Rectal smooth muscle tissue (tissue), 1 donor: ENCODE data around the gene LDLR.
"Not testable (repeated sequence)": the region's sequence is repeated elsewhere in the genome, so short reads cannot be mapped to it uniquely, and the experiment has no call there.

Experiments
- H3K27ac ChIP-seq: one replicate; pipeline ENCODE4 v1.7.0; 2013; ENCODE audit warnings: low read depth, low read length, inconsistent platforms
- H3K27me3 ChIP-seq: one replicate; pipeline ENCODE4 v1.7.0; 2013; ENCODE audit warnings: low read length; ENCODE audit not compliant: control insufficient read depth, insufficient read depth
- H3K36me3 ChIP-seq: one replicate; pipeline ENCODE4 v1.7.0; 2013; ENCODE audit warnings: low read length; ENCODE audit not compliant: control insufficient read depth, insufficient read depth
- H3K4me1 ChIP-seq: one replicate; pipeline ENCODE4 v1.7.0; 2013; ENCODE audit warnings: low read length; ENCODE audit not compliant: control insufficient read depth, insufficient read depth
- H3K4me3 ChIP-seq: one replicate; pipeline ENCODE4 v1.7.0; 2013; ENCODE audit warnings: low read length
- H3K9ac ChIP-seq: one replicate; pipeline ENCODE4 v1.7.0; 2013; ENCODE audit warnings: low read length

Gene LDLR

GRCh38 chr19:11098327-11098726 is 9.1 kb downstream of the LDLR start:
- Histone ChIP-seq H3K36me3 (peaks cover 5% of the 10 kb centered on the region), H3K4me1 (no peaks in the 10 kb centered on the region), H3K4me3 (no peak overlapping the region), H3K9ac (no peak overlapping the region), H3K27ac (no peak overlapping the region), H3K27me3 (no peaks in the 10 kb centered on the region)

- Histone ChIP-seq H3K9ac (no peak overlapping the region), H3K36me3 (peaks cover 5% of the 10 kb centered on the region), H3K4me3 (no peak overlapping the region), H3K4me1 (no peaks in the 10 kb centered on the region), H3K27me3 (no peaks in the 10 kb centered on the region), H3K27ac (no peak overlapping the region)
Measured at GRCh38 chr19:11098861-11099260, 9.6 kb downstream of the LDLR start.

GRCh38 chr19:11100049-11100448 is 10.8 kb downstream of the LDLR start:
- no peaks in the 10 kb centered on the region for H3K4me1 ChIP-seq
- H3K4me3 ChIP-seq = no peak overlapping the region
- H3K9ac ChIP-seq = no peak overlapping the region
- H3K27me3 ChIP-seq = no peaks in the 10 kb centered on the region
- H3K27ac ChIP-seq = no peak overlapping the region
- H3K36me3 ChIP-seq = peaks cover 6% of the 10 kb centered on the region

GRCh38 chr19:11101057-11101456 is 11.8 kb downstream of the LDLR start:
- no peaks in the 10 kb centered on the region for H3K27me3 ChIP-seq
- no peak overlapping the region for H3K4me3 ChIP-seq
- H3K36me3 ChIP-seq = peaks cover 6% of the 10 kb centered on the region
- no peak overlapping the region for H3K27ac ChIP-seq
- H3K9ac ChIP-seq = no peak overlapping the region
- no peaks in the 10 kb centered on the region for H3K4me1 ChIP-seq

GRCh38 chr19:11102944-11103343 is 13.7 kb downstream of the LDLR start:
- Histone ChIP-seq H3K4me3 (no peak overlapping the region), H3K36me3 (peaks cover 10% of the 10 kb centered on the region), H3K4me1 (no peaks in the 10 kb centered on the region), H3K27ac (no peak overlapping the region), H3K9ac (no peak overlapping the region), H3K27me3 (no peaks in the 10 kb centered on the region)

- H3K4me1 ChIP-seq, H3K27ac ChIP-seq, H3K36me3 ChIP-seq, H3K4me3 ChIP-seq, H3K27me3 ChIP-seq, H3K9ac ChIP-seq: not testable (repeated sequence)
Measured at GRCh38 chr19:11103667-11104066, 14.4 kb downstream of the LDLR start.

GRCh38 chr19:11105014-11105636 is 15.9 kb downstream of the LDLR start:
- H3K27ac ChIP-seq = no peak overlapping the region
- peaks cover 12% of the 10 kb centered on the region for H3K36me3 ChIP-seq
- H3K9ac ChIP-seq = no peak overlapping the region

GRCh38 chr19:11106477-11106876 is 17.2 kb downstream of the LDLR start:
- H3K9ac ChIP-seq = no peak overlapping the region
- H3K4me3 ChIP-seq = no peak overlapping the region
- no peaks in the 10 kb centered on the region for H3K4me1 ChIP-seq
- peaks cover 12% of the 10 kb centered on the region for H3K36me3 ChIP-seq
- H3K27ac ChIP-seq = no peak overlapping the region
- H3K27me3 ChIP-seq = no peaks in the 10 kb centered on the region

More at GRCh38 chr19:11105014-11105636, 15.9 kb downstream of the LDLR start:
- no peak overlapping the region for H3K4me3 ChIP-seq
- no peaks in the 10 kb centered on the region for H3K4me1 ChIP-seq
- no peaks in the 10 kb centered on the region for H3K27me3 ChIP-seq

GRCh38 chr19:11108746-11109145 is 19.5 kb downstream of the LDLR start:
- H3K27me3 ChIP-seq = no peaks in the 10 kb centered on the region
- peaks cover 17% of the 10 kb centered on the region for H3K36me3 ChIP-seq

GRCh38 chr19:11111117-11111770 is 22.0 kb downstream of the LDLR start:
- no peak overlapping the region for H3K27ac ChIP-seq
- H3K36me3 ChIP-seq = peaks cover 20% of the 10 kb centered on the region
- no peaks in the 10 kb centered on the region for H3K4me1 ChIP-seq
- H3K27me3 ChIP-seq = no peaks in the 10 kb centered on the region
- no peak overlapping the region for H3K9ac ChIP-seq
- no peak overlapping the region for H3K4me3 ChIP-seq

More at GRCh38 chr19:11108746-11109145, 19.5 kb downstream of the LDLR start:
- H3K4me1 ChIP-seq = no peaks in the 10 kb centered on the region
- H3K27ac ChIP-seq = no peak overlapping the region
- H3K9ac ChIP-seq = no peak overlapping the region
- no peak overlapping the region for H3K4me3 ChIP-seq

GRCh38 chr19:11111771-11112144 is 22.5 kb downstream of the LDLR start:
- H3K4me3 ChIP-seq = no peak overlapping the region
- no peaks in the 10 kb centered on the region for H3K27me3 ChIP-seq
- no peak overlapping the region for H3K27ac ChIP-seq
- H3K4me1 ChIP-seq = no peaks in the 10 kb centered on the region
- H3K36me3 ChIP-seq = peaks cover 20% of the 10 kb centered on the region
- H3K9ac ChIP-seq = no peak overlapping the region

GRCh38 chr19:11113140-11113708 is 24.0 kb downstream of the LDLR start:
- H3K27ac ChIP-seq = no peak overlapping the region
- no peak overlapping the region for H3K9ac ChIP-seq
- no peaks in the 10 kb centered on the region for H3K27me3 ChIP-seq
- peaks cover 18% of the 10 kb centered on the region for H3K36me3 ChIP-seq
- H3K4me1 ChIP-seq = no peaks in the 10 kb centered on the region
- H3K4me3 ChIP-seq = no peak overlapping the region

GRCh38 chr19:11115042-11115441 is 25.8 kb downstream of the LDLR start:
- H3K27me3 ChIP-seq = no peaks in the 10 kb centered on the region
- H3K9ac ChIP-seq = no peak overlapping the region
- H3K4me1 ChIP-seq = no peaks in the 10 kb centered on the region
- peaks cover 19% of the 10 kb centered on the region for H3K36me3 ChIP-seq
- H3K27ac ChIP-seq = no peak overlapping the region
- no peak overlapping the region for H3K4me3 ChIP-seq
